Psoas muscle (tissue), 8 donors: ENCODE results near the gene YLPM1. TPM values are rescaled to one million over a fixed set of nuclear protein-coding genes. Genes with fewer than 3 reads are reported as not detected.

ENCODE experiments used
- ATAC-seq, 4 donors: fragments of 200-7000 bp; cut with Tn5 transposase; one replicate each; pipeline ENCODE4 v1.9.1; 2020; ENCODE audit warnings: moderate library complexity in 3 of 4, mild to moderate bottlenecking in 2 of 4
- DNase-seq, 2 donors: peaks; one replicate each; pipeline ENCODE4 v3.0.0-alpha.2; 2020
- H3K27ac ChIP-seq: fragments of 200-600 bp; one replicate; pipeline ENCODE4 v1.8.0; 2022
- H3K27me3 ChIP-seq, 3 donors: fragments of 200-600 bp in 1 of 3; one replicate each; pipeline versions ENCODE4 v1.6.1 to v1.8.0; 2013 to 2022; ENCODE audit warnings: low read length in 2 of 3, mild to moderate bottlenecking in 2 of 3, moderate library complexity in 1 of 3; ENCODE audit not compliant: insufficient read depth in 3 of 3
- H3K36me3 ChIP-seq, 2 donors: fragments of 200-600 bp in 1 of 2; one replicate each; pipeline versions ENCODE4 v1.6.1 to v1.8.0; 2013 to 2022; ENCODE audit warnings: low read depth in 1 of 2, mild to moderate bottlenecking in 1 of 2, moderate library complexity in 1 of 2; ENCODE audit not compliant: insufficient read depth in 1 of 2
- H3K4me1 ChIP-seq: fragments of 200-600 bp; one replicate; pipeline ENCODE4 v1.8.0; 2022
- H3K4me3 ChIP-seq: fragments of 200-600 bp; one replicate; pipeline ENCODE4 v1.8.0; 2022; ENCODE audit warnings: mild to moderate bottlenecking
- H3K9me3 ChIP-seq: fragments of 200-600 bp; one replicate; pipeline ENCODE4 v1.8.0; 2022
- WGBS, 3 donors: extraction: QIAGEN DNeasy Blood & Tissue Kit; methylation state at CpG; one replicate each; pipeline versions ENCODE4 v1.1.6 to v1.1.7; 2013; 5-methylcytosine and 5-hydroxymethylcytosine counted together
- intact Hi-C, 2 donors: fragments of 100-400 bp; cut with DNase I; formaldehyde crosslinking; loops; one replicate each; pipeline versions ENCODE4 v1.11.0 to v1.14.2; 2022
- polyA plus RNA-seq, 3 donors: library from polyadenylated mRNA; stranded (reverse); fragments of 200-250 nt; gene quantifications; one replicate each; pipeline ENCODE4 v1.2.3, GENCODE V29; 2013
- total RNA-seq, 4 donors: library from RNA; stranded (reverse); fragmentation: NEBNext Ultra II Directional in 2 of 4; extraction: Animal tissue kit (Norgen Biotek cat#: 25700) in 2 of 4; gene quantifications; one replicate each; pipeline versions ENCODE4 v1.2.1 to v1.2.4, GENCODE V29; 2021 to 2023
- TF ChIP-seq, protein P1 (sequence below): fragments of 200-600 bp; IDR thresholded peaks from one replicate; pipeline ENCODE4 v1.8.0; 2022; ENCODE audit warnings: antibody characterized with exemption
- donor health status: healthy with polysubstance abuse.
- donor health status: DM: no; HTN: no; CAD: no; lungs with moderate emphysema.
- donor health status: Bipolar disorder and iron deficiency.
- donor health status: healthy.
- donor health status: DM: yes; HTN: yes; CAD: no.
- donor health status: DM: no; HTN: no; CAD: no.
- donor health status: DM: no; HTN: no; CAD: no.
- donor health status: DM: yes; HTN: yes; CAD: no.

YLPM1 gene
- total and polyA plus RNA-seq, 7 donors, result 9.6 to 40.6 (median 30.1) TPM

DNA sequence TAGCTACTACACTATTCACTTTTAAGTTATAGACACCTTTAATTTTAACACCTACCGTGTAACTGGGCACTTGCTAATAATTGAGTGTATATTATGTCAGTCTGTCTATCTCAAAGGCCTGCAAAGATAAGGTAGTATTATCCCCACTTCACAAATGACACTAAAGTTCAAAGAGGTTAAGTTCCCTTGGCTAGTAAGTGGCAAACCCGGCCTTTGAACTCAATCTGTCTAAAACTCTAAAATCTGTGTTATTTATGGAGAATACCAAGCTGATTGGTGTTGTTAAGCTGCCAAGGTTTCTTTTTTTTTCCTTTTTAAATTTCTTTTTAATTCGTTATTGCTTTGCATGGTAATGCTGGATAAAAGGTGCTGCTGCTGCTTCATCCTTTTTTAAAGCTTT, 37.7 kb downstream of the YLPM1 start:
- WGBS, 3 donors, result 73 to 76% (median 75%) methylated on average over 3 of the region's 3 CpGs
- H3K36me3 ChIP-seq, result peaks cover 3 to 67% of the 10 kb centered on the region in 2 donors
- intact Hi-C loops, result loop anchor here in 1 of 2 donors (5.0 kb wide), 1 partner anchor 188 kb away; the partner anchor contains the start of gene LTBP2
- H3K27ac ChIP-seq, result no peak overlapping the region
- H3K9me3 ChIP-seq, result no peaks in the 10 kb centered on the region
- TF ChIP-seq, protein P1, sequence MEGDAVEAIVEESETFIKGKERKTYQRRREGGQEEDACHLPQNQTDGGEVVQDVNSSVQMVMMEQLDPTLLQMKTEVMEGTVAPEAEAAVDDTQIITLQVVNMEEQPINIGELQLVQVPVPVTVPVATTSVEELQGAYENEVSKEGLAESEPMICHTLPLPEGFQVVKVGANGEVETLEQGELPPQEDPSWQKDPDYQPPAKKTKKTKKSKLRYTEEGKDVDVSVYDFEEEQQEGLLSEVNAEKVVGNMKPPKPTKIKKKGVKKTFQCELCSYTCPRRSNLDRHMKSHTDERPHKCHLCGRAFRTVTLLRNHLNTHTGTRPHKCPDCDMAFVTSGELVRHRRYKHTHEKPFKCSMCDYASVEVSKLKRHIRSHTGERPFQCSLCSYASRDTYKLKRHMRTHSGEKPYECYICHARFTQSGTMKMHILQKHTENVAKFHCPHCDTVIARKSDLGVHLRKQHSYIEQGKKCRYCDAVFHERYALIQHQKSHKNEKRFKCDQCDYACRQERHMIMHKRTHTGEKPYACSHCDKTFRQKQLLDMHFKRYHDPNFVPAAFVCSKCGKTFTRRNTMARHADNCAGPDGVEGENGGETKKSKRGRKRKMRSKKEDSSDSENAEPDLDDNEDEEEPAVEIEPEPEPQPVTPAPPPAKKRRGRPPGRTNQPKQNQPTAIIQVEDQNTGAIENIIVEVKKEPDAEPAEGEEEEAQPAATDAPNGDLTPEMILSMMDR, result no peak
- H3K4me3 ChIP-seq, result no peak overlapping the region
- H3K27me3 ChIP-seq, result no peaks in the 10 kb centered on the region
- H3K4me1 ChIP-seq, result no peaks in the 10 kb centered on the region
- ATAC-seq (no peak), DNase-seq (no peak)

- WGBS, 3 donors, result 88 to 91% (median 90%) methylated on average over 3 of the region's 3 CpGs
Observed at GRCh38 chr14:74801396-74801795, 38.3 kb downstream of the YLPM1 start.

GRCh38 chr14:74804219-74804825, 41.2 kb downstream of the YLPM1 start:
- no peaks in the 10 kb centered on the region for H3K27me3 ChIP-seq
- H3K27ac ChIP-seq, result no peak overlapping the region
- no peaks in the 10 kb centered on the region for H3K4me1 ChIP-seq
- TF ChIP-seq, protein P1, result peak; percentile 59
- ATAC-seq, result peak in 2 of 4 donors; percentile 38 to 79
- H3K9me3 ChIP-seq, result no peaks in the 10 kb centered on the region
- H3K4me3 ChIP-seq, result no peak overlapping the region
- DNase-seq, result no peak
- 92 to 96% (median 95%) methylated on average over 4 of the region's 4 CpGs for WGBS, 3 donors
- intact Hi-C loops, result loop anchor here (2.0 to 5.0 kb wide), 2 partner anchors 192 to 196 kb away; partner anchors contain the start of gene LTBP2 (in 1 of the 2)
- H3K36me3 ChIP-seq, result peaks cover 7 to 68% of the 10 kb centered on the region in 2 donors

More at GRCh38 chr14:74801396-74801795, 38.3 kb downstream of the YLPM1 start:
- Histone ChIP-seq H3K9me3 (no peaks in the 10 kb centered on the region), H3K4me1 (no peaks in the 10 kb centered on the region), H3K4me3 (no peak overlapping the region), H3K27me3 (no peaks in the 10 kb centered on the region), H3K27ac (no peak overlapping the region), H3K36me3 (peaks cover 3 to 65% of the 10 kb centered on the region in 2 donors)
- ATAC-seq, result no peak
- TF ChIP-seq, protein P1, result no peak
- no peak for DNase-seq
- intact Hi-C loops, result loop anchor here in 1 of 2 donors (5.0 kb wide), 1 partner anchor 189 kb away; the partner anchor contains the start of gene LTBP2

GRCh38 chr14:74807853-74808545, 44.9 kb downstream of the YLPM1 start:
- WGBS, 3 donors, result 91 to 92% (median 92%) methylated on average over 7 of the region's 7 CpGs
- intact Hi-C loops, result no loop called here
- no peak overlapping the region for H3K27ac ChIP-seq
- no peaks in the 10 kb centered on the region for H3K9me3 ChIP-seq
- no peaks in the 10 kb centered on the region for H3K4me1 ChIP-seq
- no peak for ATAC-seq
- no peak for DNase-seq
- H3K36me3 ChIP-seq, result peaks cover 9 to 91% of the 10 kb centered on the region in 2 donors
- H3K27me3 ChIP-seq, result no peaks in the 10 kb centered on the region
- no peak overlapping the region for H3K4me3 ChIP-seq
- TF ChIP-seq, protein P1, result no peak
